ENCODE measurements around the gene TCN1. TPM values are rescaled to one million over a fixed set of nuclear protein-coding genes. Genes with fewer than 3 reads are reported as not detected.

Gene TCN1
- total and polyA plus RNA-seq, 2 of the 8 experiments (the other 6 are each of a cell fraction or from before 2014, with no cell fraction given): not detected

DNA sequence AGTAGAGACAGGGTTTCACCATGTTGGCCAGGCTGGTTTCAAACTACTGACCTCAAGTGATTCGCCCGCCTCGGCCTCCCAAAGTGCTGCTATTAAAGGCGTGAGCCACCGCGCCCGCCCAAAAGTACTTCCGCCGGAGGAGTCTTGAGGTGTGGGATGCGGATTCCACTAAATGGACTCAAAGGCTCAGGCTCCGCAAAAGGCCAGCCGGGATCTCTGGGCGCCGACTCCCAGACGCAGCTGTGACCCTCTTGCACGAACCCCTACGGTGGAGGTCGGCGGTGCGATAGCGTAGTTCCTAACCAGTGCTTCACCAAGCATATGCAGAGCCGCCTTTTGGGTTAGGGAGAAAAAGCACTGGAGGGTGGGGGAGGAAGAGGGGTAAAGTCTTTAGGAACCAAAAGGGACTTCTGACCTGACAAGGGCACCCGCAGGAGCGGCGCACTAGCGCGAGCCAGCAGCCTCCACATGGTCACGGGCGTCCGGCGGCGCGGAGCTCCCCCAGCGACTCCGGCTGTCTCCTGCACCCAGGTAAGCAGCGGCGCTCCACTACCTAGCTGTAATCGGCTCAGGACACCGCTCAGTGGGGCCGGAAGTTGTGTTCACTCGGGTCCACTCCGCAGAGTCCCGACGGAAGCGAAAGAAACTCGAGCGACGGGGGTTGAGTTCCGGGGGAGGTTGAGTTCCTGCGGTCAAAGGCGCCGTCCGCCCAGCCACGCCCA is 55.9 kb downstream of the TCN1 start, which contains the start of gene MRPL16:
MRPL16 (minus strand) TSS at position 590 of the 722 bp plus-strand sequence; CDS start at position 470, 120 bp downstream.
- POLR2A ChIA-PET (ENCODE audit: partially characterized antibody): interaction anchor here (0.8 to 2.3 kb wide), 11 partner anchors 9 to 247 kb away, joined by 3 to 13 read pairs (median 3); partner anchors contain the start of genes OSBP, PATL1 and STX3
- Histone ChIP-seq H2AFZ (ENCODE audit: low read length) (peak within 1 kb of the TSS; percentile 72; the same call in 1 of the 2 replicates), H2BK15ac (ENCODE audit: low read length) (no peak within 1 kb of the TSS), H3K79me1 (ENCODE audit: low read depth, low read length) (0 out of 2 replicates have a peak, but pooled peaks cover 3% of the 10 kb centered on the region), H3K9me3 (ENCODE audit: insufficient read depth in 2 of 2, low read depth in 1 of 2, low read length in 1 of 2) (no peaks in the 10 kb centered on the region), H4K20me1 (replicated peaks in 1 of 2; ENCODE audit: control insufficient read depth in 1 of 2, insufficient read depth in 2 of 2, low read length in 2 of 2) (peaks cover 0 to 3% of the 10 kb centered on the region in 2 experiments), H3K36me3 (ENCODE audit: control insufficient read depth in 2 of 4, insufficient read depth in 4 of 4, low read length in 3 of 4) (peaks cover 4 to 26% (median 18%) of the 10 kb centered on the region in 4 experiments), H3K4me2 (ENCODE audit: insufficient read depth in 1 of 2, low read depth in 2 of 2, low read length in 2 of 2) (peak within 1 kb of the TSS; percentile 77 to 85), H2BK20ac (ENCODE audit: low read length) (no peak within 1 kb of the TSS), H3K23ac (ENCODE audit: insufficient read length) (no peak within 1 kb of the TSS), H2BK12ac (ENCODE audit: low read depth, low read length) (peak within 1 kb of the TSS; percentile 75; the same call in 1 of the 2 replicates), H3K27me3 (replicated peaks in 1 of 4; ENCODE audit: control insufficient read depth in 3 of 4, extremely low read depth in 1 of 4, insufficient read depth in 3 of 4, low read length in 3 of 4) (no peaks in the 10 kb centered on the region), H3K79me2 (ENCODE audit: control insufficient read depth in 1 of 2, insufficient read depth in 2 of 2, low read length in 2 of 2) (peaks cover 0 to 11% of the 10 kb centered on the region in 2 experiments; a peak in 2 of 4 replicates), H2AK5ac (ENCODE audit: low read depth, low read length) (no peak within 1 kb of the TSS), H3K9ac (replicated peaks in 1 of 4; ENCODE audit: extremely low read depth in 1 of 4, low read depth in 3 of 4, low read length in 3 of 4) (peak within 1 kb of the TSS; percentile 84 to 93 (median 92)), H3K18ac (ENCODE audit: extremely low read depth, low read length) (peak within 1 kb of the TSS; percentile 87; the same call in 1 of the 2 replicates), H3K27ac (ENCODE audit: low read depth, low read length) (peak within 1 kb of the TSS; percentile 87), H3K14ac (ENCODE audit: insufficient read length) (no peak within 1 kb of the TSS), H3K4ac (replicated peaks; ENCODE audit: insufficient read length, low read depth, low read length) (peak within 1 kb of the TSS; percentile 65), H4K91ac (replicated peaks; ENCODE audit: insufficient read length, low read length) (peak within 1 kb of the TSS; percentile 80), H3K4me1 (replicated peaks in 1 of 4; ENCODE audit: control insufficient read depth in 3 of 4, insufficient read depth in 4 of 4, low read length in 3 of 4) (peaks cover 0 to 8% (median 2%) of the 10 kb centered on the region in 4 experiments; a peak in 5 of 7 replicates), H4K5ac (ENCODE audit: insufficient read length, low read depth, low read length) (peak within 1 kb of the TSS; percentile 73), H3K56ac (replicated peaks; ENCODE audit: insufficient read length, low read depth, low read length) (peak within 1 kb of the TSS; percentile 79), H3K23me2 (ENCODE audit: low read depth, low read length) (0 out of 2 replicates have a peak, but pooled peaks cover 4% of the 10 kb centered on the region), H3K4me3 (ENCODE audit: extremely low read depth in 1 of 4, insufficient read depth in 2 of 4, low read depth in 3 of 4, low read length in 4 of 4) (peak within 1 kb of the TSS; percentile 79 to 100 (median 90)), H2BK5ac (ENCODE audit: low read depth, low read length) (peak within 1 kb of the TSS; percentile 92), H4K8ac (ENCODE audit: extremely low read depth, insufficient read depth, low read length) (peak within 1 kb of the TSS; percentile 93), H2BK120ac (replicated peaks; ENCODE audit: low read depth, low read length) (no peak within 1 kb of the TSS)
- FAIRE-seq: no peak
- 1% methylated on average over 54 of the region's 54 CpGs; no CpG with 5 or more reads in 1 of the 2 experiments for WGBS, 2 experiments (ENCODE audit: extremely low coverage in 1 of 2, insufficient coverage in 1 of 2, insufficient read length in 1 of 2, insufficient replicate concordance in 2 of 2, low coverage in 1 of 2, low lambda C conversion rate in 2 of 2, missing lambda C conversion rate in 1 of 2)
- peak; percentile 88 to 93 for DNase-seq (ENCODE audit: low read depth in 1 of 2, low spot score in 2 of 2)
- CTCF ChIA-PET (ENCODE audit: partially characterized antibody): interaction anchor here (1.2 to 4.6 kb wide), 7 partner anchors 9 to 320 kb away, joined by 3 to 23 read pairs (median 6); partner anchors contain the start of gene STX3
- TF ChIP-seq NANOG (IDR thresholded peaks at IDR 0.05; ENCODE audit: insufficient read depth, low read depth, low read length, poor library complexity, severe bottlenecking) (no peak), RNF2 (IDR thresholded peaks at IDR 0.05; ENCODE audit: borderline replicate concordance, low read depth, low read length, missing control alignments, poor library complexity, severe bottlenecking) (no peak), KDM5A (IDR thresholded peaks at IDR 0.05; ENCODE audit: low read length) (peak; percentile 39; the same call in 1 of the 2 replicates), TBP (IDR thresholded peaks at IDR 0.05; ENCODE audit: low read depth, low read length) (peak; percentile 94), TEAD4 (IDR thresholded peaks at IDR 0.05; ENCODE audit: low read depth, low read length) (no peak)
- TF ChIP-seq, protein P1, sequence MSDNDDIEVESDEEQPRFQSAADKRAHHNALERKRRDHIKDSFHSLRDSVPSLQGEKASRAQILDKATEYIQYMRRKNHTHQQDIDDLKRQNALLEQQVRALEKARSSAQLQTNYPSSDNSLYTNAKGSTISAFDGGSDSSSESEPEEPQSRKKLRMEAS (IDR thresholded peaks at IDR 0.05): peak; percentile 71

All from H1 (cell line).